ENCODE measurements around the gene RWDD4. TPM values are rescaled to one million over a fixed set of nuclear protein-coding genes. Genes with fewer than 3 reads are reported as not detected.

Gene RWDD4
- total RNA-seq, 1 donor from 2014 or later = 14.8 TPM

DNA sequence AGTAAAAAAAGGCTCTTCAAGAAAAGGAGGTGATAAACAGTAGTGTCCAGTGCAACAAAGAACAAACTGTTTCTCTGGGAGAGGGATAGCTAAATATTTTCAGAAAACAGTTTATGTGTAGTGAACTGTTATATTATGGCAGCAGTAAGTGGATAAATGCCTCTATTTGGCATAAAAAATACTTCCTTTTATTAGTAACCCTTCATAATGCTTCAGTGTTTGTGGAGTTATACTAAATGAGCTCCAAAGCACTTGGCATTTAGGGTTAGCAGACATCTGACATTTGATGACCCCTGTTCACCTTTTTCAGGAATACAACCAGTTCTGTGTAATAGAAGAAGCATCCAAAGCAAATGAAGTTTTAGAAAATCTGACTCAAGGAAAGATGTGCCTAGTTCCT, 32.0 kb upstream of the RWDD4 start:
- no peaks in the 10 kb centered on the region for H3K9me3 Mint-ChIP-seq
- TF ChIP-seq, protein P1, sequence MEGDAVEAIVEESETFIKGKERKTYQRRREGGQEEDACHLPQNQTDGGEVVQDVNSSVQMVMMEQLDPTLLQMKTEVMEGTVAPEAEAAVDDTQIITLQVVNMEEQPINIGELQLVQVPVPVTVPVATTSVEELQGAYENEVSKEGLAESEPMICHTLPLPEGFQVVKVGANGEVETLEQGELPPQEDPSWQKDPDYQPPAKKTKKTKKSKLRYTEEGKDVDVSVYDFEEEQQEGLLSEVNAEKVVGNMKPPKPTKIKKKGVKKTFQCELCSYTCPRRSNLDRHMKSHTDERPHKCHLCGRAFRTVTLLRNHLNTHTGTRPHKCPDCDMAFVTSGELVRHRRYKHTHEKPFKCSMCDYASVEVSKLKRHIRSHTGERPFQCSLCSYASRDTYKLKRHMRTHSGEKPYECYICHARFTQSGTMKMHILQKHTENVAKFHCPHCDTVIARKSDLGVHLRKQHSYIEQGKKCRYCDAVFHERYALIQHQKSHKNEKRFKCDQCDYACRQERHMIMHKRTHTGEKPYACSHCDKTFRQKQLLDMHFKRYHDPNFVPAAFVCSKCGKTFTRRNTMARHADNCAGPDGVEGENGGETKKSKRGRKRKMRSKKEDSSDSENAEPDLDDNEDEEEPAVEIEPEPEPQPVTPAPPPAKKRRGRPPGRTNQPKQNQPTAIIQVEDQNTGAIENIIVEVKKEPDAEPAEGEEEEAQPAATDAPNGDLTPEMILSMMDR (IDR thresholded peaks at IDR 0.05; ENCODE audit: unreplicated experiment) = no peak
- H3K27me3 Mint-ChIP-seq (ENCODE audit: low read depth) = no peaks in the 10 kb centered on the region
- H3K27ac Mint-ChIP-seq = no peak overlapping the region
- no peak for DNase-seq (ENCODE audit: low spot score in 2 of 2, unreplicated experiment in 2 of 2)
- peaks cover 43% of the 10 kb centered on the region for H3K36me3 Mint-ChIP-seq
- H3K4me3 Mint-ChIP-seq = no peak overlapping the region
- no peaks in the 10 kb centered on the region for H3K4me1 Mint-ChIP-seq

DNA sequence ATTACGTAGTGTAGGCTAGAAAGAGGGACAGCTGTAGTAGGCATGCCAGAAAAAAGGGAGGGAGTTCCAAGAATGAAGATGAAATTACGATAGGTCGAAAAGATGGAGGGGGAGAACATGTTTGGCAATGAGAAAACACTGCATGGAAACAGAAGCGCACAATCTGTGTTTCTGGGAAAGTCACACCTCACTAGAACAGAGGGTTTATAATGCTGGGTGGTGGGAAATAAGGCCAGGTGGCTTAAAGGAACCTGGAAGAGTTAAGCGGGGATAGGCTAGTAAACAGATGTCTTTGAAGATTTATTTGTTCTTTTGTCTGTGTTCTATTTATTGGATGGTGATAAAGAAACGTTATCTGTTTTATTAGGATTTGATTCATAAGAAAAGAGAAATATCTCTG, 29.2 kb upstream of the RWDD4 start:
- Mint-ChIP-seq H3K36me3 (peaks cover 44% of the 10 kb centered on the region), H3K27ac (peak overlapping the region; percentile 5), H3K9me3 (no peaks in the 10 kb centered on the region), H3K4me1 (no peaks in the 10 kb centered on the region), H3K4me3 (no peak overlapping the region), H3K27me3 (ENCODE audit: low read depth) (no peaks in the 10 kb centered on the region)
- DNase-seq (ENCODE audit: low spot score in 2 of 2, unreplicated experiment in 2 of 2) = no peak
- TF ChIP-seq, protein P1 (IDR thresholded peaks at IDR 0.05; ENCODE audit: unreplicated experiment) = no peak

DNA sequence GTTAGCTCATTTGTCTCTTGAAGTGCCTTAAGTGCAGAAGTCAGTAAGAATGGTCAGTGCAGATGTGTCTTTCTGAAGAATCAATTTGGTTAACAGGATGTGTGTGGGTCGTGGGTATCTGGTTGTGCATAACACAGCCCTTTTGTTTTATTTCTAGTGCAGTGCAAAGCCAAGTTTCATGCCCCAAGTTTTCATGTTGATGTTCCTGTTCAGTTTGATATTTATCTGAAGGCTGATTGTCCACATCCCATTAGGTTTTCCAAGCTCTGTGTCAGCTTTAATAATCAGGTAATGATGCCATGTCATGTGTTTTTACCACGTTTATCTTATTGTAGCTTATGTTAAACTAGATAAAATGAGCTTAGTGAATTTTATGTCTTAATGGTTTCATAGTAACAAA, 27.5 kb upstream of the RWDD4 start:
- Mint-ChIP-seq H3K36me3 (peaks cover 44% of the 10 kb centered on the region), H3K9me3 (no peaks in the 10 kb centered on the region), H3K27me3 (ENCODE audit: low read depth) (no peaks in the 10 kb centered on the region), H3K4me1 (no peaks in the 10 kb centered on the region), H3K4me3 (no peak overlapping the region), H3K27ac (no peak overlapping the region)
- DNase-seq (ENCODE audit: low spot score in 2 of 2, unreplicated experiment in 2 of 2) = no peak
- TF ChIP-seq, protein P1 (IDR thresholded peaks at IDR 0.05; ENCODE audit: unreplicated experiment) = no peak

DNA sequence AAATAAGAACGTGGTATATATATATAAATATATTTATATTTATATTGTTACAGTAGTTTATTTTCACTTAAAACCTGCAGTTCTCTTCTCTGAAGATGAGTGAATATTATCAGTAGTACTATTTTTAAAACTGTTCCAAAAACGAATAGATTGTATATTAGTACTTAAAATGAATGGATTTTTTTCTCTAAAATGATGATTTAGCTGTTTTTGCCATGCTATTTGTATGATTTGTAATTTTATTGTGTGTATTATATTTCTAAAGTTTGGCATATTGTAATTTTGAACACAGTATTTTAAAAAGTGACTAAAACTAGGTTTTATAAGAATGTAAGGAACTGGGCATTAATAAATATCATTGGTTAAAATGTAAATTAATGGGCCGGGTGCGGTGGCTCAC, 22.1 kb upstream of the RWDD4 start:
- Mint-ChIP-seq H3K9me3 (no peaks in the 10 kb centered on the region), H3K27ac (no peak overlapping the region), H3K27me3 (ENCODE audit: low read depth) (no peaks in the 10 kb centered on the region), H3K4me3 (no peak overlapping the region), H3K4me1 (no peaks in the 10 kb centered on the region), H3K36me3 (peaks cover 32% of the 10 kb centered on the region)
- TF ChIP-seq, protein P1 (IDR thresholded peaks at IDR 0.05; ENCODE audit: unreplicated experiment) = no peak
- DNase-seq (ENCODE audit: low spot score in 2 of 2, unreplicated experiment in 2 of 2) = no peak

DNA sequence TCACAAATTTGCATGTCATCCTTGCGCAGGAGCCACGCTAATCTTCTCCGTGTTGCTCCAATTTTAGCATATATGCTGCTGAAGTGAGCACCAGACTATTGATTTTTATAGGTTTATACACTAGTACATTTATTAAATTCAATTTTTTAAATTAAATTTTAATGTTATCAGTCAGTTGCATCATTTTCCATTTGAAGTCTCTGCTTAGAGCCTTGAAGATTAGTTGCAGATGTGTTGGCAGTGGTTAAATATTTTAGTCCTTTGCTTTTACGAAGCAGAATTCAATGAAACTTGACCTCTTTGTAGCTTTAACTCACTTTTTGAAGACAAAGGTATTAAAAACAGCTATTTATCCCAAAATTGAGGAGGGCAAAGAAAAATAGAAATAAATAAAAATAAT, 16.6 kb upstream of the RWDD4 start:
- TF ChIP-seq, protein P1 (IDR thresholded peaks at IDR 0.05; ENCODE audit: unreplicated experiment) = no peak
- Mint-ChIP-seq H3K27me3 (ENCODE audit: low read depth) (no peaks in the 10 kb centered on the region), H3K4me1 (peaks cover 4% of the 10 kb centered on the region), H3K27ac (no peak overlapping the region), H3K36me3 (peaks cover 29% of the 10 kb centered on the region), H3K4me3 (no peak overlapping the region), H3K9me3 (no peaks in the 10 kb centered on the region)
- no peak for DNase-seq (ENCODE audit: low spot score in 2 of 2, unreplicated experiment in 2 of 2)

DNA sequence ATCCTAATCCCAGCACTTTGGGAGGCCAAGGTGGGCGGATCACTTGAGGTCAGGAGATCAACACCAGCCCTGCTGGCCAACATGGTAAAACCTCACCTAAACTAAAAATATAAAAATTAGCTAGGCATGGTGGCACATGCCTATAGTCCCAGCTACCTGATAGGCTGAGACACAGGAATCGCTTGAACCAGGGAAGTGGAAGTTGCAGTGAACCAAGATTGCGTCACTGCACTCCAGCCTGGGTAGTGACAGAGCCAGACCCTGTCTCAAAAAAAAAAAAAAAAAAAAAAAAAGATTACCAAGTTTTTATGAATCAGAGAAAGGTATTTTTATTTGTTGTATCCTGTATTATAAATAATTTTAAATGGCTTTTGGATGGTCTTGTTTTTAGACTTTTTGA, 15.2 kb upstream of the RWDD4 start:
- Mint-ChIP-seq H3K4me1 (peaks cover 4% of the 10 kb centered on the region), H3K27ac (no peak overlapping the region), H3K27me3 (ENCODE audit: low read depth) (no peaks in the 10 kb centered on the region), H3K4me3 (no peak overlapping the region), H3K36me3 (peaks cover 35% of the 10 kb centered on the region), H3K9me3 (no peaks in the 10 kb centered on the region)
- TF ChIP-seq, protein P1 (IDR thresholded peaks at IDR 0.05; ENCODE audit: unreplicated experiment) = no peak
- DNase-seq (ENCODE audit: low spot score in 2 of 2, unreplicated experiment in 2 of 2) = no peak

Data from mesothelial cell of epicardium (in vitro differentiated cells).